Astrocyte (in vitro differentiated cells and primary cell): ENCODE data around the gene SCGB1C2.
"Not testable (repeated sequence)": the region's sequence is repeated elsewhere in the genome, so short reads cannot be mapped to it uniquely, and the experiment has no call there.

Experiments
- CTCF ChIP-seq: IDR thresholded peaks from 2 replicates; pipeline ENCODE4 v1.5.1; 2011; ENCODE audit warnings: low read depth, mild to moderate bottlenecking, inconsistent platforms, low read length, moderate library complexity; ENCODE audit not compliant: insufficient read depth
- EZH2 ChIP-seq: IDR thresholded peaks from 2 replicates; pipeline ENCODE4 v1.6.1; 2012; ENCODE audit warnings: mild to moderate bottlenecking, low read length, inconsistent platforms; ENCODE audit not compliant: insufficient read depth

- not testable (repeated sequence) for TF ChIP-seq CTCF, EZH2
Observed at GRCh38 chr17:135895-136294, 1.5 kb upstream of the SCGB1C2 start.
